H9 (cell line): ENCODE results near the gene CFAP90. TPM values are rescaled to one million over a fixed set of nuclear protein-coding genes. Genes with fewer than 3 reads are reported as not detected.

ENCODE experiments used
- DNase-seq: peaks from one replicate; pipeline ENCODE4 v3.0.0-alpha.2; 2017
- H2AFZ ChIP-seq: one replicate; pipeline ENCODE4 v1.6.1; 2013; ENCODE audit warnings: mild to moderate bottlenecking, low read length, control low read depth, moderate library complexity
- H2AK5ac ChIP-seq: 2 replicates; pipeline ENCODE4 v1.6.1; 2013; ENCODE audit warnings: low read length, control low read depth, mixed read lengths; ENCODE audit not compliant: insufficient read length
- H2BK120ac ChIP-seq: one replicate; pipeline ENCODE4 v1.6.1; 2013; ENCODE audit warnings: low read depth, mild to moderate bottlenecking, low read length, control low read depth, inconsistent platforms; ENCODE audit not compliant: poor library complexity, severe bottlenecking
- H2BK12ac ChIP-seq: 2 replicates; pipeline ENCODE4 v1.6.1; 2013; ENCODE audit warnings: low read length, control low read depth, mixed read lengths, low read depth; ENCODE audit not compliant: insufficient read length
- H2BK15ac ChIP-seq: 2 replicates; pipeline ENCODE4 v1.6.1; 2013; ENCODE audit warnings: low read depth, low read length, control low read depth
- H2BK20ac ChIP-seq: one replicate; pipeline ENCODE4 v1.6.1; 2013; ENCODE audit warnings: low read depth, mild to moderate bottlenecking, low read length, control low read depth, inconsistent platforms; ENCODE audit not compliant: poor library complexity, severe bottlenecking
- H2BK5ac ChIP-seq: 2 replicates; pipeline ENCODE4 v1.6.1; 2013; ENCODE audit warnings: low read length, control low read depth, mixed read lengths; ENCODE audit not compliant: insufficient read length
- H3K14ac ChIP-seq: 2 replicates; pipeline ENCODE4 v1.6.1; 2013; ENCODE audit warnings: low read length, control low read depth; ENCODE audit not compliant: insufficient read depth
- H3K18ac ChIP-seq: 2 replicates; pipeline ENCODE4 v1.6.1; 2013; ENCODE audit warnings: low read depth, mild to moderate bottlenecking, mixed read lengths, low read length, control low read depth; ENCODE audit not compliant: insufficient read length
- H3K23ac ChIP-seq: 2 replicates; pipeline ENCODE4 v1.6.1; 2013; ENCODE audit warnings: low read length, control low read depth, mixed read lengths, low read depth; ENCODE audit not compliant: insufficient read length
- H3K23me2 ChIP-seq: 2 replicates; pipeline ENCODE4 v1.6.1; 2013; ENCODE audit warnings: low read depth, mild to moderate bottlenecking, mixed read lengths, low read length, control low read depth; ENCODE audit not compliant: insufficient read length, poor library complexity, severe bottlenecking
- H3K27ac ChIP-seq: 2 replicates; pipeline ENCODE4 v1.5.1; 2013; ENCODE audit warnings: low read length, control low read depth, mixed read lengths, low read depth; ENCODE audit not compliant: insufficient read length
- H3K27me3 ChIP-seq: 2 replicates; pipeline ENCODE4 v1.6.1; 2013; ENCODE audit warnings: low read length, control low read depth, inconsistent platforms; ENCODE audit not compliant: insufficient read depth
- H3K4ac ChIP-seq: 2 replicates; pipeline ENCODE4 v1.6.1; 2013; ENCODE audit warnings: low read depth, mild to moderate bottlenecking, control low read depth, inconsistent platforms, low read length, moderate library complexity
- H3K4me1 ChIP-seq: 2 replicates; pipeline ENCODE4 v1.6.1; 2013; ENCODE audit warnings: low read length, control low read depth, inconsistent platforms; ENCODE audit not compliant: insufficient read depth
- H3K4me2 ChIP-seq: 2 replicates; pipeline ENCODE4 v1.6.1; 2013; ENCODE audit warnings: low read length, control low read depth, mixed read lengths; ENCODE audit not compliant: insufficient read length, insufficient read depth
- H3K56ac ChIP-seq: 2 replicates; pipeline ENCODE4 v1.6.1; 2013; ENCODE audit warnings: low read depth, mild to moderate bottlenecking, mixed read lengths, low read length, control low read depth; ENCODE audit not compliant: insufficient read length
- H3K79me1 ChIP-seq: 2 replicates; pipeline ENCODE4 v1.6.1; 2013; ENCODE audit warnings: low read depth, mild to moderate bottlenecking, moderate library complexity, low read length, control low read depth, inconsistent platforms; ENCODE audit not compliant: insufficient read depth, poor library complexity, severe bottlenecking
- H3K79me2 ChIP-seq: 2 replicates; pipeline ENCODE4 v1.6.1; 2013; ENCODE audit warnings: low read length, control low read depth, inconsistent platforms; ENCODE audit not compliant: insufficient read depth
- H3K9ac ChIP-seq: 2 replicates; pipeline ENCODE4 v1.6.1; 2013; ENCODE audit warnings: low read length, control low read depth, mixed read lengths; ENCODE audit not compliant: insufficient read length; ENCODE audit errors: extremely low read depth
- H3K9me3 ChIP-seq: one replicate; pipeline ENCODE4 v1.6.1; 2013; ENCODE audit warnings: low read depth, low read length, inconsistent platforms; ENCODE audit not compliant: control insufficient read depth
- H3T11ph ChIP-seq: one replicate; pipeline ENCODE4 v1.6.1; 2013; ENCODE audit warnings: mild to moderate bottlenecking, low read length, control low read depth, inconsistent platforms
- H4K20me1 ChIP-seq: one replicate; pipeline ENCODE4 v1.6.1; 2013; ENCODE audit not compliant: control insufficient read depth, insufficient read length, insufficient read depth
- H4K5ac ChIP-seq: 2 replicates; pipeline ENCODE4 v1.6.1; 2013; ENCODE audit warnings: low read depth, mild to moderate bottlenecking, mixed read lengths, low read length, control low read depth; ENCODE audit not compliant: insufficient read length
- H4K8ac ChIP-seq: replicated peaks from 2 replicates; pipeline ENCODE4 v1.6.1; 2013; ENCODE audit warnings: low read length, control low read depth, mixed read lengths, low read depth; ENCODE audit not compliant: insufficient read length
- H4K91ac ChIP-seq: 2 replicates; pipeline ENCODE4 v1.6.1; 2013; ENCODE audit warnings: low read depth, mild to moderate bottlenecking, moderate library complexity, mixed read lengths, low read length, control low read depth; ENCODE audit not compliant: insufficient read length
- H3K27ac Mint-ChIP-seq, 3 experiments: 2 replicates in 2 of 3; 3 replicates in 1 of 3; pipeline ENCODE4 v1.8.0; 2020 to 2021; ENCODE audit warnings: mixed read lengths in 3 of 3, mild to moderate bottlenecking in 1 of 3, moderate library complexity in 1 of 3
- H3K27me3 Mint-ChIP-seq: 2 replicates; pipeline ENCODE4 v1.8.0; 2021; ENCODE audit warnings: low read depth, mild to moderate bottlenecking, moderate library complexity, mixed read lengths
- H3K36me3 Mint-ChIP-seq, 3 experiments: 2 replicates in 2 of 3; 3 replicates in 1 of 3; pipeline ENCODE4 v1.8.0; 2020 to 2021; ENCODE audit warnings: low read depth in 3 of 3, mixed read lengths in 3 of 3; ENCODE audit not compliant: insufficient read depth in 1 of 3
- H3K4me1 Mint-ChIP-seq, 2 experiments: 2 replicates each; pipeline ENCODE4 v1.8.0; 2020; ENCODE audit warnings: mixed read lengths in 2 of 2
- H3K4me3 Mint-ChIP-seq, 2 experiments: 2 replicates in 1 of 2; 3 replicates in 1 of 2; pipeline ENCODE4 v1.8.0; 2020 to 2021; ENCODE audit warnings: mild to moderate bottlenecking in 2 of 2, mixed read lengths in 2 of 2, moderate library complexity in 1 of 2
- H3K9me3 Mint-ChIP-seq, 2 experiments: 2 replicates in 1 of 2; 3 replicates in 1 of 2; pipeline ENCODE4 v1.8.0; 2020; ENCODE audit warnings: mild to moderate bottlenecking in 2 of 2, mixed read lengths in 2 of 2, moderate library complexity in 1 of 2
- WGBS: extraction: QIAGEN DNeasy Blood & Tissue Kit; methylation state at CpG from one replicate; pipeline ENCODE4 v1.1.7; 2013; ENCODE audit warnings: missing lambda C conversion rate, low lambda C conversion rate, mixed read lengths; ENCODE audit not compliant: insufficient read length; ENCODE audit errors: extremely low coverage; 5-methylcytosine and 5-hydroxymethylcytosine counted together
- total RNA-seq: library from RNA; stranded (reverse); gene quantifications from 2 replicates; pipeline ENCODE4 v1.2.1, GENCODE V29; 2021
- TF ChIP-seq, protein P1 (sequence below): fragments of 200-600 bp; sonication (generic); conservative IDR thresholded peaks from 3 replicates; pipeline ENCODE4 v1.8.0; 2021; ENCODE audit warnings: antibody characterized with exemption, mild to moderate bottlenecking

Gene CFAP90
- total RNA-seq, 1 experiment from 2014 or later, result 0.44 TPM

DNA sequence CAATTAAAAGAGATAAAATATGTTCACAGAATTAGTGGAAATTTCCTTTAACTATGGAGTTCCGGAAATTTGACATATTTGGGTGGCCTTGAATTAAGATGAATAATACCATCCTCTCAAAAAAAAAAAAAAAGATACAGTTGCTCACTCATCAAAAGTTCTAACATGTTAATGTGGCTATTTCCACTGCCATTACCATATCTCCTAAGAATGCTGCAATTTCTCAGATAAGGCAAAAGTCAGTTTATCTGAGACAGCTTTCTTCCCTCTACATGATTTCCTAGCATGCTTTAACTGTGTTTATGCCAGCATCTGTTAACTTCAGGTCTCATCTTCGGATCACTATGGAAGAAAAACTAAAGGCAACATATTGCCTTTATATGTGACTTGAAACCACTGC lies 15.3 kb upstream of the CFAP90 start:
- no peak overlapping the region for H4K8ac ChIP-seq
- no peaks in the 10 kb centered on the region for H3K9me3 ChIP-seq
- H3K4me2 ChIP-seq, result no peak overlapping the region
- H2AFZ ChIP-seq, result no peak overlapping the region
- H3K4me1 ChIP-seq, result no peaks in the 10 kb centered on the region
- H2BK120ac ChIP-seq, result no peak overlapping the region
- Mint-ChIP-seq H3K27ac (no peak overlapping the region), H3K27me3 (no peaks in the 10 kb centered on the region), H3K4me1 (peaks cover 18 to 19% of the 10 kb centered on the region in 2 experiments), H3K4me3 (no peak overlapping the region), H3K9me3 (no peaks in the 10 kb centered on the region), H3K36me3 (peaks cover 0 to 41% (median 29%) of the 10 kb centered on the region in 3 experiments; a peak in 5 of 7 replicates)
- H3K4ac ChIP-seq, result no peak overlapping the region
- no peak overlapping the region for H3K27ac ChIP-seq
- H3K79me2 ChIP-seq, result peaks cover 11% of the 10 kb centered on the region; the same call in 1 of the 2 replicates
- no peak overlapping the region for H2AK5ac ChIP-seq
- no peak overlapping the region for H2BK5ac ChIP-seq
- no peak overlapping the region for H4K91ac ChIP-seq
- no peak overlapping the region for H3T11ph ChIP-seq
- peaks cover 4% of the 10 kb centered on the region for H3K23me2 ChIP-seq
- H4K20me1 ChIP-seq, result no peaks in the 10 kb centered on the region
- no peak for DNase-seq
- no peak overlapping the region for H3K56ac ChIP-seq
- no peak overlapping the region for H2BK20ac ChIP-seq
- no peak overlapping the region for H3K9ac ChIP-seq
- H2BK12ac ChIP-seq, result no peak overlapping the region
- TF ChIP-seq, protein P1, sequence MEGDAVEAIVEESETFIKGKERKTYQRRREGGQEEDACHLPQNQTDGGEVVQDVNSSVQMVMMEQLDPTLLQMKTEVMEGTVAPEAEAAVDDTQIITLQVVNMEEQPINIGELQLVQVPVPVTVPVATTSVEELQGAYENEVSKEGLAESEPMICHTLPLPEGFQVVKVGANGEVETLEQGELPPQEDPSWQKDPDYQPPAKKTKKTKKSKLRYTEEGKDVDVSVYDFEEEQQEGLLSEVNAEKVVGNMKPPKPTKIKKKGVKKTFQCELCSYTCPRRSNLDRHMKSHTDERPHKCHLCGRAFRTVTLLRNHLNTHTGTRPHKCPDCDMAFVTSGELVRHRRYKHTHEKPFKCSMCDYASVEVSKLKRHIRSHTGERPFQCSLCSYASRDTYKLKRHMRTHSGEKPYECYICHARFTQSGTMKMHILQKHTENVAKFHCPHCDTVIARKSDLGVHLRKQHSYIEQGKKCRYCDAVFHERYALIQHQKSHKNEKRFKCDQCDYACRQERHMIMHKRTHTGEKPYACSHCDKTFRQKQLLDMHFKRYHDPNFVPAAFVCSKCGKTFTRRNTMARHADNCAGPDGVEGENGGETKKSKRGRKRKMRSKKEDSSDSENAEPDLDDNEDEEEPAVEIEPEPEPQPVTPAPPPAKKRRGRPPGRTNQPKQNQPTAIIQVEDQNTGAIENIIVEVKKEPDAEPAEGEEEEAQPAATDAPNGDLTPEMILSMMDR, result no peak
- no peak overlapping the region for H3K14ac ChIP-seq
- H3K27me3 ChIP-seq, result no peaks in the 10 kb centered on the region
- no peak overlapping the region for H4K5ac ChIP-seq
- no peaks in the 10 kb centered on the region for H3K79me1 ChIP-seq
- no peak overlapping the region for H3K18ac ChIP-seq
- WGBS, result no CpG with 5 or more reads among the region's 2 CpGs
- H3K23ac ChIP-seq, result no peak overlapping the region
- H2BK15ac ChIP-seq, result no peak overlapping the region
